Calu3 (cell line): ENCODE measurements around the gene SLC36A2. TPM values are rescaled to one million over a fixed set of nuclear protein-coding genes. Genes with fewer than 3 reads are reported as not detected.
A peak's percentile ranks its signal among the peaks of the same experiment; 100 is the strongest.

Source experiments
- BruUV-seq: library from RNA; stranded (reverse); fragments of 400-500 nt; replicated peaks from 2 replicates; lab custom pipeline; 2021; lab: Mats Ljungman, UMichigan
- CTCF ChIA-PET: fragments of 300-600 bp; sonication (Branson Sonifier 250); formaldehyde crosslinking; loops from one replicate; lab custom pipeline; 2022; ENCODE audit warnings: antibody characterized with exemption; lab: Charles Lee
- DNase-seq: peaks from one replicate; pipeline ENCODE4 v3.0.0; 2022
- H3K27ac Mint-ChIP-seq: one replicate; pipeline ENCODE4 v1.8.0; 2022; ENCODE audit warnings: mixed read lengths; ENCODE audit not compliant: unreplicated experiment
- H3K27me3 Mint-ChIP-seq: one replicate; pipeline ENCODE4 v1.8.0; 2022; ENCODE audit warnings: mixed read lengths; ENCODE audit not compliant: unreplicated experiment
- H3K36me3 Mint-ChIP-seq: one replicate; pipeline ENCODE4 v1.8.0; 2022; ENCODE audit warnings: mild to moderate bottlenecking, moderate library complexity, mixed read lengths; ENCODE audit not compliant: insufficient read depth, unreplicated experiment
- H3K4me1 Mint-ChIP-seq: one replicate; pipeline ENCODE4 v1.8.0; 2022; ENCODE audit warnings: mild to moderate bottlenecking, low read depth, mixed read lengths; ENCODE audit not compliant: unreplicated experiment
- H3K4me3 Mint-ChIP-seq: one replicate; pipeline ENCODE4 v1.8.0; 2022; ENCODE audit warnings: mild to moderate bottlenecking, low read depth, moderate library complexity, mixed read lengths; ENCODE audit not compliant: unreplicated experiment
- H3K9me3 Mint-ChIP-seq: one replicate; pipeline ENCODE4 v1.8.0; 2022; ENCODE audit warnings: low read depth, mixed read lengths; ENCODE audit not compliant: unreplicated experiment
- intact Hi-C: fragments of 100-400 bp; cut with micrococcal nuclease; formaldehyde crosslinking; loops from one replicate; pipeline ENCODE4 v1.10.0; 2022; ENCODE audit not compliant: unreplicated experiment
- total RNA-seq: library from RNA; stranded (reverse); gene quantifications from 2 replicates; pipeline ENCODE4 v1.2.3, GENCODE V29; 2022
- TF ChIP-seq, protein P1 (sequence below): fragments of 200-600 bp; IDR thresholded peaks from one replicate; pipeline ENCODE4 v1.8.0; 2022; ENCODE audit warnings: antibody characterized with exemption; ENCODE audit not compliant: unreplicated experiment

SLC36A2 gene
- total RNA-seq, 1 experiment from 2014 or later: not detected

DNA sequence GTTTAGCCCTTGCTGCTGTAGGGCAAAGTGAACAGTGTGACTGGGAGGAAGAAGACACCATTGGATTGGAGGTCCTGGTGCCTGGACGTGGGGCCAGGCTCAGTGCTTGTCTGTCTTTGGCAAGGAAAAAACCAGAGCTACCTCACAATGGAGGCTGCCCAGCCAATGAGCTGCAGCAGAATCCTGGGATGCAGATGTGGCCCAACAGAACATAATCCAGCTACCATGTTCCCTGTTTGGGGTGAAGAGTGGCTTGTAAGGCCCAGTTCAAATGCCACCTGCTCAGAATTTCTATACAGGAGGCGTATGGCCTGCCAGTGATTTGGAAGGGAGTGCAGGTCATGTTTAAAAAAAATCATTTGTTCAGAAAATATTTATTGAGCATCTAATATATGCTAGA lies 43.7 kb downstream of the SLC36A2 start, which contains the start of gene SLC36A3:
TSS of gene SLC36A3 (minus strand) at position 101 of the 400 bp plus-strand sequence. CDS start 412 bp downstream, outside the sequence.
- peaks cover 1% of the 10 kb centered on the region for H3K4me1 Mint-ChIP-seq
- CTCF ChIA-PET: no interaction called here
- no peak within 1 kb of the TSS for H3K4me3 Mint-ChIP-seq
- TF ChIP-seq, protein P1, sequence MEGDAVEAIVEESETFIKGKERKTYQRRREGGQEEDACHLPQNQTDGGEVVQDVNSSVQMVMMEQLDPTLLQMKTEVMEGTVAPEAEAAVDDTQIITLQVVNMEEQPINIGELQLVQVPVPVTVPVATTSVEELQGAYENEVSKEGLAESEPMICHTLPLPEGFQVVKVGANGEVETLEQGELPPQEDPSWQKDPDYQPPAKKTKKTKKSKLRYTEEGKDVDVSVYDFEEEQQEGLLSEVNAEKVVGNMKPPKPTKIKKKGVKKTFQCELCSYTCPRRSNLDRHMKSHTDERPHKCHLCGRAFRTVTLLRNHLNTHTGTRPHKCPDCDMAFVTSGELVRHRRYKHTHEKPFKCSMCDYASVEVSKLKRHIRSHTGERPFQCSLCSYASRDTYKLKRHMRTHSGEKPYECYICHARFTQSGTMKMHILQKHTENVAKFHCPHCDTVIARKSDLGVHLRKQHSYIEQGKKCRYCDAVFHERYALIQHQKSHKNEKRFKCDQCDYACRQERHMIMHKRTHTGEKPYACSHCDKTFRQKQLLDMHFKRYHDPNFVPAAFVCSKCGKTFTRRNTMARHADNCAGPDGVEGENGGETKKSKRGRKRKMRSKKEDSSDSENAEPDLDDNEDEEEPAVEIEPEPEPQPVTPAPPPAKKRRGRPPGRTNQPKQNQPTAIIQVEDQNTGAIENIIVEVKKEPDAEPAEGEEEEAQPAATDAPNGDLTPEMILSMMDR: no peak
- no TSS peak for BruUV-seq
- H3K36me3 Mint-ChIP-seq: no peaks in the 10 kb centered on the region
- H3K9me3 Mint-ChIP-seq: no peaks in the 10 kb centered on the region
- H3K27me3 Mint-ChIP-seq: peaks cover 89% of the 10 kb centered on the region
- DNase-seq: no peak
- no peak within 1 kb of the TSS for H3K27ac Mint-ChIP-seq
- intact Hi-C loops: no loop called here

DNA sequence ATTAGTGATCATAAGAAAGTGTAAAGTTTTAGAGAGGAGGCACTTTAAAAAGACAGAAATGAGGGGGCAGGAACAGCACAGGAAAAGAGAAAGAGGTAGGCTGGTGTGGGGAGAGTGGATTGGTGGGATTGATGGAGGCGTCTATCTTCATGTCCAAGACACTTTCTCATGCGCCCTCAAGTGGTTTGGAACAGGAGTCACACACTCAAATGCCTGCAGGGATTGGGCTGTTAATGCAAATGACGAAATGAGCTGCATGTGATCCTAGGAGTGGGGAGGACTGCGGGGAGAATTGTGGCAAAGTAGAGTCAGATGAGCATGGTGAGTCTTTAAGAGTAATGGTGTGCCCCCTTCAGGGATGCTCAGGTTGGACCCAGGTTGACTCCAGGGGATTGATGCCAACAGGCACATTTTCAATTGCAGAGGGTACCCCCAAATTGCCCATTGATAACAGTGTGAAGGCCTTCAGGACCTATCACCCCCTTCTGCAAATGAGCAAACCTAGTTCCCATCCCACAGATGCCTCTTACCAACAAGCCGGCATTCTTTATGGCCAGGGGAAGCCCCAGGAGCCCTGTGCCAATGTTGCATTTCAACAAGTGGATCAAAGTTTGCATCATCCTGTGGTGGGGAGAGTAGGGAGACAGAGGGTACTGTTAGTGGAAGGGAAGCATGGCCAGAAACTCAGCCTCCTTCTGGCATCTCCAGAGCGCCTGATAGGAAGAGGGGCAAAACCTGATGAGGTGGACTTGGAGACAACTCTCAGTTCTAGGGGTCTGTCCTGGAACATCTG lies 49.1 kb downstream of the SLC36A2 start:
- H3K27me3 Mint-ChIP-seq: peaks cover 78% of the 10 kb centered on the region
- no peaks in the 10 kb centered on the region for H3K36me3 Mint-ChIP-seq
- H3K9me3 Mint-ChIP-seq: no peaks in the 10 kb centered on the region
- peak; percentile 51 for DNase-seq
- CTCF ChIA-PET: interaction anchor here (0.8 to 1.0 kb wide), 3 partner anchors 46 to 296 kb away, joined by 3 to 6 read pairs (median 4); partner anchors contain the start of gene GM2A
- BruUV-seq: no TSS peak
- no peak overlapping the region for H3K27ac Mint-ChIP-seq
- H3K4me3 Mint-ChIP-seq: no peak overlapping the region
- TF ChIP-seq, protein P1: no peak
- H3K4me1 Mint-ChIP-seq: peaks cover 27% of the 10 kb centered on the region
- intact Hi-C loops: loop anchor here (1.0 to 10.0 kb wide), 4 partner anchors 76 to 296 kb away; partner anchors contain the start of gene CCDC69

DNA sequence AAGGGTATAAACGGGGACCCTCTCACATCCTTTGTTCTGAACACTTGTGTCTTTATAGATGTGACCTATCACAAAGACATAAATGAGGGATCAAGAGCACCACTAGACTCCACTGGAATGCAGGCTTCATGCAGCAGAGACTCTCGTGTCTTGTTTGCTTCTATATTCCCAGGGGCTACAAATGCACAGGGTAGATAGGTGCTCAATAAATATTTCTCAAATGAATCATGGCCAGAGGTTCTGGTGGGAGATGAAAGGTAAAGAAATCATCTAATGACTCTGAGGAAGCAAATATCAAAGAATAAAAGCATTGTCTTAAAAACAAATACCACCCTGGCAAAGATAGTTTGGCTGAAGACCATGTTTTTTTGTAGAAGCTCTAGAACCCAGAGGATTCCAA lies 50.4 kb downstream of the SLC36A2 start:
- Mint-ChIP-seq H3K27ac (no peak overlapping the region), H3K36me3 (no peaks in the 10 kb centered on the region), H3K4me1 (peaks cover 27% of the 10 kb centered on the region), H3K27me3 (peaks cover 65% of the 10 kb centered on the region), H3K9me3 (no peaks in the 10 kb centered on the region), H3K4me3 (no peak overlapping the region)
- TF ChIP-seq, protein P1: no peak
- CTCF ChIA-PET: interaction anchor here (1.2 kb wide), 1 partner anchor 19 kb away, joined by 3 read pairs; no protein-coding TSS in a partner anchor
- BruUV-seq: no TSS peak
- intact Hi-C loops: loop anchor here (5.0 to 10.0 kb wide), 3 partner anchors 75 to 170 kb away; partner anchors contain the start of gene CCDC69
- DNase-seq: no peak

DNA sequence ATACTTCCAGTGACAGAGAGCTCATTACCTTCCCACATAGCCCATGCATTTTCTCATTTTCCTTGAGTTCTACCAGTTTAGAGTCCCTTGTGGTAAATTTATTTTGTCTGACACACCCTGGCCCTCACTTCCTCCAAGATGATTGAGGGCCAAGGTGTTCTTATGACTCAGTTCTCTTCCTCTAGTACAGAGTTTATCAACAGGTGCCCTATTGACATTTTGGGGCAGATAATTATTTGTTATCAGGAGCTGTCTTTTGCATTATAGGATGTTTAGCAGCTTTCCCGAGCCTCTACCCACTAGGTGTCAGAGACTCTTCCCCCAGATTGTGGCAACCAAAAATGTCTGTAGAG lies 50.9 kb downstream of the SLC36A2 start:
- BruUV-seq: no TSS peak
- no peaks in the 10 kb centered on the region for H3K9me3 Mint-ChIP-seq
- DNase-seq: no peak
- intact Hi-C loops: loop anchor here (5.0 to 10.0 kb wide), 3 partner anchors 74 to 169 kb away; partner anchors contain the start of gene CCDC69
- peaks cover 27% of the 10 kb centered on the region for H3K4me1 Mint-ChIP-seq
- TF ChIP-seq, protein P1: no peak
- no peaks in the 10 kb centered on the region for H3K36me3 Mint-ChIP-seq
- CTCF ChIA-PET: interaction anchor here (1.2 kb wide), 1 partner anchor 20 kb away, joined by 3 read pairs; no protein-coding TSS in a partner anchor
- H3K27ac Mint-ChIP-seq: no peak overlapping the region
- no peak overlapping the region for H3K4me3 Mint-ChIP-seq
- peaks cover 60% of the 10 kb centered on the region for H3K27me3 Mint-ChIP-seq
